K562 (cell line): ENCODE data around the gene HPRT1. TPM values are rescaled to one million over a fixed set of nuclear protein-coding genes. Genes with fewer than 3 reads are reported as not detected.

Experiments
- ATF1 ChIP-seq, 2 experiments: fragments of 450-650 bp in 1 of 2; IDR thresholded peaks; 2 replicates each; pipeline ENCODE4 v1.6.1; 2016; ENCODE audit warnings: missing compliant biosample characterization in 1 of 2, missing genetic modification characterization in 1 of 2
- CEBPZ ChIP-seq: fragments of 150-350 bp; IDR thresholded peaks from 2 replicates; pipeline ENCODE4 v1.6.1; 2014; ENCODE audit warnings: low read depth, mild to moderate bottlenecking, low read length, borderline replicate concordance
- E2F5 ChIP-seq: sonication (generic); formaldehyde crosslinking; IDR thresholded peaks from 2 replicates; pipeline ENCODE4 v1.8.0; 2022; ENCODE audit warnings: mild to moderate bottlenecking, missing genetic modification reagents
- KAT7 ChIP-seq: sonication (generic); formaldehyde crosslinking; IDR thresholded peaks from 2 replicates; pipeline ENCODE4 v1.8.0; 2022; ENCODE audit warnings: missing genetic modification reagents, mild to moderate bottlenecking, borderline replicate concordance
- NCOA2 ChIP-seq, 2 experiments: fragments of 450-650 bp; IDR thresholded peaks; 2 replicates each; pipeline ENCODE4 v1.6.1; 2018; ENCODE audit warnings: mild to moderate bottlenecking in 2 of 2, moderate library complexity in 1 of 2; ENCODE audit not compliant: partially characterized antibody in 2 of 2
- NR3C1 ChIP-seq: sonication (generic); formaldehyde crosslinking; IDR thresholded peaks from 2 replicates; pipeline ENCODE4 v1.8.1; 2022; ENCODE audit warnings: missing genetic modification reagents
- RBBP5 ChIP-seq: fragments of 200-600 bp; sonication (generic); IDR thresholded peaks from 2 replicates; pipeline ENCODE4 v1.6.1; 2012; ENCODE audit warnings: borderline replicate concordance, mild to moderate bottlenecking, low read length, control low read depth, inconsistent platforms; ENCODE audit not compliant: insufficient read depth, poor library complexity, severe bottlenecking
- RCOR1 ChIP-seq, 2 experiments: IDR thresholded peaks; 2 replicates each; pipeline ENCODE4 v1.6.1; 2012; ENCODE audit warnings: low read depth in 2 of 2, low read length in 2 of 2, borderline replicate concordance in 1 of 2, improper control_type of control experiment in 1 of 2
- RHOXF2B ChIP-seq: fragments of 250-450 bp; sonication (Bioruptor Pico); conservative IDR thresholded peaks from 2 replicates; pipeline ENCODE4 v1.5.1; 2021
- SRF ChIP-seq, 2 experiments: fragments of 250-450, 450-650 bp in 1 of 2; sonication (Bioruptor Pico) in 1 of 2; sonication (generic) in 1 of 2; formaldehyde crosslinking; IDR thresholded peaks; 2 replicates each; pipeline versions ENCODE4 v1.5.0 to v1.5.1; 2020 to 2022; ENCODE audit warnings: mild to moderate bottlenecking in 1 of 2, missing genetic modification reagents in 1 of 2
- polyA plus RNA-seq, 8 experiments: library from polyadenylated mRNA; depleted of rRNA in 4 of 8; stranded (reverse) in 5 of 8; unstranded in 3 of 8; fragments of >200 nt; fragmentation: Nextera tagmentation in 2 of 8; fragmentation: Illumina TruSeq in 1 of 8; extraction: Ambion mirVana in 2 of 8; extraction: Trizol in 1 of 8; gene quantifications; 2 replicates each; pipeline versions ENCODE4 v1.2.1 to v1.2.3, GENCODE V29; 2011 to 2014; ENCODE audit warnings: inconsistent platforms in 1 of 8, missing spikeins in 1 of 8
- total RNA-seq, 7 experiments: library from RNA; depleted of rRNA in 6 of 7; stranded (reverse); fragments of >200 nt in 6 of 7; fragmentation: Illumina TruSeq in 2 of 7; extraction: Trizol in 2 of 7; gene quantifications; 2 replicates each; pipeline versions ENCODE4 v1.2.1 to v1.2.3, GENCODE V29; 2011 to 2021; ENCODE audit warnings: low replicate concordance in 1 of 7
- TF ChIP-seq, protein P1 (sequence below), 2 experiments: IDR thresholded peaks; 2 replicates each; pipeline ENCODE4 v1.6.1; 2011; ENCODE audit warnings: borderline replicate concordance in 1 of 2, control low read depth in 1 of 2, low read depth in 1 of 2, low read length in 1 of 2, mild to moderate bottlenecking in 1 of 2, mixed read lengths in 1 of 2, moderate library complexity in 1 of 2; ENCODE audit not compliant: insufficient read depth in 1 of 2, insufficient read length in 1 of 2, poor library complexity in 1 of 2, severe bottlenecking in 1 of 2; ENCODE audit errors: extremely low read depth in 1 of 2
- TF ChIP-seq, protein P2 (sequence below), 2 experiments: fragments of 450-650 bp; conservative IDR thresholded peaks; 2 replicates each; pipeline ENCODE4 v1.6.1; 2017; ENCODE audit warnings: mild to moderate bottlenecking in 2 of 2, moderate library complexity in 2 of 2
- TF ChIP-seq, protein P3 (sequence below): conservative IDR thresholded peaks from 2 replicates; pipeline ENCODE4 v1.6.1; 2011; ENCODE audit warnings: low read depth, mild to moderate bottlenecking, low read length; ENCODE audit not compliant: control insufficient read depth

The HPRT1 gene
- total and polyA plus RNA-seq, 9 of the 15 experiments (the other 6 are each of a cell fraction or from before 2014, with no cell fraction given) = 24.4 to 158 (median 104) TPM

- no peak for TF ChIP-seq E2F5
- TF ChIP-seq, protein P1, sequence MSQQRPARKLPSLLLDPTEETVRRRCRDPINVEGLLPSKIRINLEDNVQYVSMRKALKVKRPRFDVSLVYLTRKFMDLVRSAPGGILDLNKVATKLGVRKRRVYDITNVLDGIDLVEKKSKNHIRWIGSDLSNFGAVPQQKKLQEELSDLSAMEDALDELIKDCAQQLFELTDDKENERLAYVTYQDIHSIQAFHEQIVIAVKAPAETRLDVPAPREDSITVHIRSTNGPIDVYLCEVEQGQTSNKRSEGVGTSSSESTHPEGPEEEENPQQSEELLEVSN (IDR thresholded peaks at IDR 0.05; ENCODE audit: borderline replicate concordance in 1 of 2, extremely low read depth in 1 of 2, insufficient read depth in 1 of 2, insufficient read length in 1 of 2, low read depth in 1 of 2, low read length in 1 of 2, poor library complexity in 1 of 2, severe bottlenecking in 1 of 2) = peak; percentile 23 to 83
- no peak for TF ChIP-seq NCOA2 (IDR thresholded peaks at IDR 0.05; ENCODE audit: partially characterized antibody in 2 of 2)
- TF ChIP-seq RHOXF2B (CRISPR knock-in tag) = no peak
- TF ChIP-seq, protein P2, sequence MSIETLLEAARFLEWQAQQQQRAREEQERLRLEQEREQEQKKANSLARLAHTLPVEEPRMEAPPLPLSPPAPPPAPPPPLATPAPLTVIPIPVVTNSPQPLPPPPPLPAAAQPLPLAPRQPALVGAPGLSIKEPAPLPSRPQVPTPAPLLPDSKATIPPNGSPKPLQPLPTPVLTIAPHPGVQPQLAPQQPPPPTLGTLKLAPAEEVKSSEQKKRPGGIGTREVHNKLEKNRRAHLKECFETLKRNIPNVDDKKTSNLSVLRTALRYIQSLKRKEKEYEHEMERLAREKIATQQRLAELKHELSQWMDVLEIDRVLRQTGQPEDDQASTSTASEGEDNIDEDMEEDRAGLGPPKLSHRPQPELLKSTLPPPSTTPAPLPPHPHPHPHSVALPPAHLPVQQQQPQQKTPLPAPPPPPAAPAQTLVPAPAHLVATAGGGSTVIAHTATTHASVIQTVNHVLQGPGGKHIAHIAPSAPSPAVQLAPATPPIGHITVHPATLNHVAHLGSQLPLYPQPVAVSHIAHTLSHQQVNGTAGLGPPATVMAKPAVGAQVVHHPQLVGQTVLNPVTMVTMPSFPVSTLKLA (conservative IDR thresholded peaks at IDR 0.05) = peak in 1 of 2 experiments; percentile 79; a peak in 3 of 4 replicates
- TF ChIP-seq, protein P3, sequence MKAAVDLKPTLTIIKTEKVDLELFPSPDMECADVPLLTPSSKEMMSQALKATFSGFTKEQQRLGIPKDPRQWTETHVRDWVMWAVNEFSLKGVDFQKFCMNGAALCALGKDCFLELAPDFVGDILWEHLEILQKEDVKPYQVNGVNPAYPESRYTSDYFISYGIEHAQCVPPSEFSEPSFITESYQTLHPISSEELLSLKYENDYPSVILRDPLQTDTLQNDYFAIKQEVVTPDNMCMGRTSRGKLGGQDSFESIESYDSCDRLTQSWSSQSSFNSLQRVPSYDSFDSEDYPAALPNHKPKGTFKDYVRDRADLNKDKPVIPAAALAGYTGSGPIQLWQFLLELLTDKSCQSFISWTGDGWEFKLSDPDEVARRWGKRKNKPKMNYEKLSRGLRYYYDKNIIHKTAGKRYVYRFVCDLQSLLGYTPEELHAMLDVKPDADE = 0 out of 2 replicates have a peak, but pooled peaks have one; percentile 48
- peak; percentile 54; the same call in 1 of the 2 replicates for TF ChIP-seq NR3C1
- no peak for TF ChIP-seq ATF1 (CRISPR knock-in tag; IDR thresholded peaks at IDR 0.05)
- TF ChIP-seq ATF1 (tag; IDR thresholded peaks at IDR 0.05) = peak; percentile 62
- no peak for TF ChIP-seq SRF (CRISPR knock-in tag; IDR thresholded peaks at IDR 0.05)
- TF ChIP-seq RCOR1 (IDR thresholded peaks at IDR 0.05; ENCODE audit: borderline replicate concordance in 1 of 2, low read depth in 2 of 2, low read length in 2 of 2) = 0 out of 4 replicates have a peak, but pooled peaks of 1 of the 2 experiments have one; percentile 2
- TF ChIP-seq KAT7 = 0 out of 2 replicates have a peak, but pooled peaks have one; percentile 52
- no peak for TF ChIP-seq CEBPZ
- TF ChIP-seq RBBP5 = peak; percentile 76
Observed at GRCh38 chrX:134460005-134460861, at the start of gene HPRT1 (continued).
